HCT116 (cell line): ENCODE data around the gene GALNT14.

ENCODE experiments used
- CEBPB ChIP-seq: IDR thresholded peaks from 2 replicates; pipeline ENCODE4 v1.6.1; 2012; ENCODE audit warnings: low read depth
- EZH2 ChIP-seq: fragments of 200-600 bp; sonication (generic); IDR thresholded peaks from 2 replicates; pipeline ENCODE4 v1.6.1; 2017; ENCODE audit warnings: antibody characterized with exemption, mixed run types
- EZH2phosphoT487 ChIP-seq: fragments of 200-600 bp; IDR thresholded peaks from 2 replicates; pipeline ENCODE4 v1.6.1; 2018; ENCODE audit warnings: antibody characterized with exemption, borderline replicate concordance
- POLR2A ChIP-seq: IDR thresholded peaks from 2 replicates; pipeline ENCODE4 v1.7.0; 2011; ENCODE audit warnings: borderline replicate concordance; ENCODE audit not compliant: insufficient read depth, insufficient read length; ENCODE audit errors: extremely low read depth
- POLR2AphosphoS5 ChIP-seq: IDR thresholded peaks from 2 replicates; pipeline ENCODE4 v1.6.1; 2011; ENCODE audit warnings: mild to moderate bottlenecking, low read depth, low read length, moderate library complexity
- RAD21 ChIP-seq: IDR thresholded peaks from 2 replicates; pipeline ENCODE4 v1.6.1; 2012; ENCODE audit warnings: low read depth, mild to moderate bottlenecking
- SIN3A ChIP-seq: IDR thresholded peaks from 2 replicates; pipeline ENCODE4 v1.6.1; 2012; ENCODE audit warnings: low read depth
- YY1 ChIP-seq: IDR thresholded peaks from 2 replicates; pipeline ENCODE4 v1.6.1; 2011; ENCODE audit warnings: low read length, low read depth, moderate library complexity, mild to moderate bottlenecking; ENCODE audit not compliant: insufficient replicate concordance; ENCODE audit errors: extremely low read depth
- TF ChIP-seq, protein P1 (sequence below): IDR thresholded peaks from 2 replicates; pipeline ENCODE4 v1.6.1; 2012; ENCODE audit warnings: low read depth
- TF ChIP-seq, protein P2 (sequence below), 3 experiments: fragments of 200-600 bp in 1 of 3; sonication (generic) in 1 of 3; IDR thresholded peaks in 2 of 3; conservative IDR thresholded peaks in 1 of 3; 2 replicates each; pipeline ENCODE4 v1.5.1; 2012 to 2017; ENCODE audit warnings: low read depth in 2 of 3, low read length in 2 of 3, antibody characterized with exemption in 1 of 3, borderline replicate concordance in 1 of 3, control low read depth in 1 of 3, mild to moderate bottlenecking in 1 of 3, mixed read lengths in 1 of 3, mixed run types in 1 of 3, moderate library complexity in 1 of 3; ENCODE audit not compliant: insufficient read depth in 1 of 3

DNA sequence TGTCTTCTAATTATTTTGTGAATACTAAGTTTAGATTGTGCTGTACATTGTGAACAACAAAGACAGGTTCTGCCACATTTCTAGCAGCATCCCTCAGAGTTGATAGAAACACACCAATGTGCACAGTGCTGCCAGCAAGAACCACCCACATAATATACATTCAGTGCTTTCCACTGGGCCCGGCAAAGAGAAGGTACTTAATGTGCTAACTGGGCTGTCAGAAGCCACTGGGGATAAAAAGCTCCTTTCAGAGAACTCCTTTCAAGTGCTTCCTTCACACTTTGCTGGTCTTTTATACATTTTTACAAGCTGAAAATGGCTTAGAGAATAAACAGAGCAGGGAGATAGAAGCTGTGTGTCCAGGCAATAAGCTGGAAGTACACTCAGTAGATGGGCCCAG, 273.0 kb downstream of the GALNT14 start:
- TF ChIP-seq POLR2A (no peak), EZH2phosphoT487 (no peak), RAD21 (no peak), EZH2 (no peak), CEBPB (no peak), SIN3A (no peak), YY1 (no peak), POLR2AphosphoS5 (no peak)
- TF ChIP-seq, protein P1, sequence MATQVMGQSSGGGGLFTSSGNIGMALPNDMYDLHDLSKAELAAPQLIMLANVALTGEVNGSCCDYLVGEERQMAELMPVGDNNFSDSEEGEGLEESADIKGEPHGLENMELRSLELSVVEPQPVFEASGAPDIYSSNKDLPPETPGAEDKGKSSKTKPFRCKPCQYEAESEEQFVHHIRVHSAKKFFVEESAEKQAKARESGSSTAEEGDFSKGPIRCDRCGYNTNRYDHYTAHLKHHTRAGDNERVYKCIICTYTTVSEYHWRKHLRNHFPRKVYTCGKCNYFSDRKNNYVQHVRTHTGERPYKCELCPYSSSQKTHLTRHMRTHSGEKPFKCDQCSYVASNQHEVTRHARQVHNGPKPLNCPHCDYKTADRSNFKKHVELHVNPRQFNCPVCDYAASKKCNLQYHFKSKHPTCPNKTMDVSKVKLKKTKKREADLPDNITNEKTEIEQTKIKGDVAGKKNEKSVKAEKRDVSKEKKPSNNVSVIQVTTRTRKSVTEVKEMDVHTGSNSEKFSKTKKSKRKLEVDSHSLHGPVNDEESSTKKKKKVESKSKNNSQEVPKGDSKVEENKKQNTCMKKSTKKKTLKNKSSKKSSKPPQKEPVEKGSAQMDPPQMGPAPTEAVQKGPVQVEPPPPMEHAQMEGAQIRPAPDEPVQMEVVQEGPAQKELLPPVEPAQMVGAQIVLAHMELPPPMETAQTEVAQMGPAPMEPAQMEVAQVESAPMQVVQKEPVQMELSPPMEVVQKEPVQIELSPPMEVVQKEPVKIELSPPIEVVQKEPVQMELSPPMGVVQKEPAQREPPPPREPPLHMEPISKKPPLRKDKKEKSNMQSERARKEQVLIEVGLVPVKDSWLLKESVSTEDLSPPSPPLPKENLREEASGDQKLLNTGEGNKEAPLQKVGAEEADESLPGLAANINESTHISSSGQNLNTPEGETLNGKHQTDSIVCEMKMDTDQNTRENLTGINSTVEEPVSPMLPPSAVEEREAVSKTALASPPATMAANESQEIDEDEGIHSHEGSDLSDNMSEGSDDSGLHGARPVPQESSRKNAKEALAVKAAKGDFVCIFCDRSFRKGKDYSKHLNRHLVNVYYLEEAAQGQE = no peak
- TF ChIP-seq, protein P2, sequence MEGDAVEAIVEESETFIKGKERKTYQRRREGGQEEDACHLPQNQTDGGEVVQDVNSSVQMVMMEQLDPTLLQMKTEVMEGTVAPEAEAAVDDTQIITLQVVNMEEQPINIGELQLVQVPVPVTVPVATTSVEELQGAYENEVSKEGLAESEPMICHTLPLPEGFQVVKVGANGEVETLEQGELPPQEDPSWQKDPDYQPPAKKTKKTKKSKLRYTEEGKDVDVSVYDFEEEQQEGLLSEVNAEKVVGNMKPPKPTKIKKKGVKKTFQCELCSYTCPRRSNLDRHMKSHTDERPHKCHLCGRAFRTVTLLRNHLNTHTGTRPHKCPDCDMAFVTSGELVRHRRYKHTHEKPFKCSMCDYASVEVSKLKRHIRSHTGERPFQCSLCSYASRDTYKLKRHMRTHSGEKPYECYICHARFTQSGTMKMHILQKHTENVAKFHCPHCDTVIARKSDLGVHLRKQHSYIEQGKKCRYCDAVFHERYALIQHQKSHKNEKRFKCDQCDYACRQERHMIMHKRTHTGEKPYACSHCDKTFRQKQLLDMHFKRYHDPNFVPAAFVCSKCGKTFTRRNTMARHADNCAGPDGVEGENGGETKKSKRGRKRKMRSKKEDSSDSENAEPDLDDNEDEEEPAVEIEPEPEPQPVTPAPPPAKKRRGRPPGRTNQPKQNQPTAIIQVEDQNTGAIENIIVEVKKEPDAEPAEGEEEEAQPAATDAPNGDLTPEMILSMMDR (IDR thresholded peaks at IDR 0.05 in 2 of 3, conservative IDR thresholded peaks at IDR 0.05 in 1 of 3; ENCODE audit: borderline replicate concordance in 1 of 3, insufficient read depth in 1 of 3, low read depth in 2 of 3, low read length in 2 of 3) = no peak
